Thoracic aorta (tissue), 2 donors: ENCODE results near the gene SLC25A41. TPM values are rescaled to one million over a fixed set of nuclear protein-coding genes. Genes with fewer than 3 reads are reported as not detected.

Experiments
- ATAC-seq: fragments of 150-250 bp; one replicate; pipeline ENCODE4 v1.8.0; 2017; ENCODE audit warnings: low read depth; ENCODE audit not compliant: insufficient number of reproducible peaks, low FRiP score
- DNase-seq: peaks from one replicate; pipeline ENCODE4 v3.0.0-alpha.2; 2020; ENCODE audit warnings: low spot score
- H3K27ac ChIP-seq, 2 donors: fragments of 200-600 bp; sonication (generic); 1 replicate in 1 of 2; 2 replicates in 1 of 2; pipeline ENCODE4 v1.5.1; 2016; ENCODE audit warnings: mild to moderate bottlenecking in 2 of 2, moderate library complexity in 2 of 2
- H3K27me3 ChIP-seq: fragments of 200-600 bp; sonication (generic); replicated peaks from 2 replicates; pipeline ENCODE4 v1.6.0; 2016; ENCODE audit warnings: mild to moderate bottlenecking; ENCODE audit not compliant: insufficient read depth
- H3K36me3 ChIP-seq: fragments of 200-600 bp; sonication (generic); one replicate; pipeline ENCODE4 v1.5.1; 2016
- H3K4me1 ChIP-seq, 2 donors: fragments of 200-600 bp; sonication (generic); 1 replicate in 1 of 2; 2 replicates in 1 of 2; pipeline versions ENCODE4 v1.5.1 to v1.6.0; 2016; ENCODE audit warnings: low read depth in 2 of 2, mild to moderate bottlenecking in 1 of 2; ENCODE audit not compliant: control insufficient read depth in 1 of 2
- H3K4me3 ChIP-seq: fragments of 200-600 bp; sonication (generic); 2 replicates; pipeline ENCODE4 v1.5.1; 2016; ENCODE audit warnings: mild to moderate bottlenecking
- H3K9me3 ChIP-seq: fragments of 200-600 bp; sonication (generic); 2 replicates; pipeline ENCODE4 v1.5.1; 2016
- total RNA-seq, 2 donors: library from RNA; depleted of rRNA; stranded (reverse); fragments of >200 nt; gene quantifications; one replicate each; pipeline versions ENCODE4 v1.1.0 to v1.2.3, GENCODE V29; 2016
- TF ChIP-seq, protein P1 (sequence below): fragments of 200-600 bp; sonication (generic); IDR thresholded peaks from one replicate; pipeline ENCODE4 v1.5.1; 2019; ENCODE audit warnings: antibody characterized with exemption

The SLC25A41 gene
- total RNA-seq, result under 1 TPM in 1 of 2 donors, not detected in 1; 0.71 TPM

DNA sequence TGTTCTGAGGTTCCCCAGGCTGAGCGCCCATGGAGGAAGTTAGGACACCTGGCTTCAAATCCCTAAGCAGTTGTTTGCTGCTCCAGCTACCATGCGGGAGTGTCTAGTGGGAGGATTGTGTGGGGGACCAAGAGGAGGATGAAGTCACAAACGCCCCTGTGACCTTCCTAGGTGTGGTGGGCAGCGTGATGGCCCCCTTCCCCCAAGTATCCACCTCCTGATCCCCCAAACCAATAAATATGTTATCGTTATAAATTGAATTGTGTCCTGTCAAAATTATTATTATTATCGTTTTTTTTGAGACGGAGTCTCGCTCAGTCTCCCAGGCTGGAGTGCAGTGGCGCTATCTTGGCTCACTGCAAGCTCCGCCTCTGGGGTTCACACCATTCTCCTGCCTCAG lies at the start of gene SLC25A41:
Gene SLC25A41 (minus strand): TSS at position 101 of the 400 bp plus-strand sequence. CDS start 70 bp downstream, at position 31.
- DNase-seq (no peak), ATAC-seq (no peak)
- H3K9me3 ChIP-seq, result no peaks in the 10 kb centered on the region
- no peak within 1 kb of the TSS for H3K27ac ChIP-seq
- no peak within 1 kb of the TSS for H3K4me3 ChIP-seq
- H3K4me1 ChIP-seq, result no peaks in the 10 kb centered on the region
- H3K36me3 ChIP-seq, result no peaks in the 10 kb centered on the region
- H3K27me3 ChIP-seq, result no peaks in the 10 kb centered on the region
- TF ChIP-seq, protein P1, sequence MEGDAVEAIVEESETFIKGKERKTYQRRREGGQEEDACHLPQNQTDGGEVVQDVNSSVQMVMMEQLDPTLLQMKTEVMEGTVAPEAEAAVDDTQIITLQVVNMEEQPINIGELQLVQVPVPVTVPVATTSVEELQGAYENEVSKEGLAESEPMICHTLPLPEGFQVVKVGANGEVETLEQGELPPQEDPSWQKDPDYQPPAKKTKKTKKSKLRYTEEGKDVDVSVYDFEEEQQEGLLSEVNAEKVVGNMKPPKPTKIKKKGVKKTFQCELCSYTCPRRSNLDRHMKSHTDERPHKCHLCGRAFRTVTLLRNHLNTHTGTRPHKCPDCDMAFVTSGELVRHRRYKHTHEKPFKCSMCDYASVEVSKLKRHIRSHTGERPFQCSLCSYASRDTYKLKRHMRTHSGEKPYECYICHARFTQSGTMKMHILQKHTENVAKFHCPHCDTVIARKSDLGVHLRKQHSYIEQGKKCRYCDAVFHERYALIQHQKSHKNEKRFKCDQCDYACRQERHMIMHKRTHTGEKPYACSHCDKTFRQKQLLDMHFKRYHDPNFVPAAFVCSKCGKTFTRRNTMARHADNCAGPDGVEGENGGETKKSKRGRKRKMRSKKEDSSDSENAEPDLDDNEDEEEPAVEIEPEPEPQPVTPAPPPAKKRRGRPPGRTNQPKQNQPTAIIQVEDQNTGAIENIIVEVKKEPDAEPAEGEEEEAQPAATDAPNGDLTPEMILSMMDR, result no peak

DNA sequence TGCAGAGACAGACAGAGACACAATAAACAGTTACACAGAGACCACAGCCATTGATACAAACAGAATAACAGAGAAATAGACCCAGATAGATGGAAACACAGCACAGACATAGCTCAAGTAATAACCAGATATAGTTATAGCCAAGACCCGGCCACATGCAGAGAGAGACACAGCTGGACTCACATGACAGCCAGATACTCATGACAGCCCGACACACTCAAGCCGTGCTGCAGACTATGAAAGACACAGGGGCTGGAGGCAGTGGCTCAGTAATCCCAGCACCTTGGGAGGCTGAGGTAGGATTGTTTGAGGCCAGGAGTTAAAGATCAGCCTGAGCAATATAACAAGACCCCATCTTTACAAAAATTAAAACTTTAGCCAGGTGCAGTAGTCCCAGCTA lies 49.7 kb upstream of the SLC25A41 start:
- no peaks in the 10 kb centered on the region for H3K4me1 ChIP-seq
- ATAC-seq (no peak), DNase-seq (no peak)
- no peaks in the 10 kb centered on the region for H3K9me3 ChIP-seq
- no peak overlapping the region for H3K27ac ChIP-seq
- no peak overlapping the region for H3K4me3 ChIP-seq
- H3K36me3 ChIP-seq, result no peaks in the 10 kb centered on the region
- H3K27me3 ChIP-seq, result no peaks in the 10 kb centered on the region
- TF ChIP-seq, protein P1, result no peak

DNA sequence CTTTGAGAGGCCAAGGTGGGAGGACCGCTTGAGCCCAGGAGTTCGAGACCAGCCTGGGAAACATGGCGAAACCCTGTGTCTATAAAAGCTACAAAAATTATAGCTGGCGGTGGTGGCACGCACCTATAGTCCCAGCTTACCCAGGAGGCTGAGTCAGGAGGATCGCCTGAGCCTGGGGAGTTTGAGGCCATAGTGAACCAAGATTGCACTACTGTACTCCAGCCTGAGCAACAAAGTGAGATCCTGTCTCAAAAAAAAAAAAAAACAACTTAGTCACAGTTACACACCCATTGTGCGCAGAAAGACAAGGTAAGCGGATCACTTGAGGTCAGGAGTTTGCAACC lies 48.8 kb upstream of the SLC25A41 start:
- H3K4me1 ChIP-seq, result no peaks in the 10 kb centered on the region
- ATAC-seq (no peak), DNase-seq (no peak)
- H3K27ac ChIP-seq, result no peak overlapping the region
- H3K36me3 ChIP-seq, result no peaks in the 10 kb centered on the region
- no peak overlapping the region for H3K4me3 ChIP-seq
- no peaks in the 10 kb centered on the region for H3K9me3 ChIP-seq
- TF ChIP-seq, protein P1, result no peak
- H3K27me3 ChIP-seq, result no peaks in the 10 kb centered on the region

DNA sequence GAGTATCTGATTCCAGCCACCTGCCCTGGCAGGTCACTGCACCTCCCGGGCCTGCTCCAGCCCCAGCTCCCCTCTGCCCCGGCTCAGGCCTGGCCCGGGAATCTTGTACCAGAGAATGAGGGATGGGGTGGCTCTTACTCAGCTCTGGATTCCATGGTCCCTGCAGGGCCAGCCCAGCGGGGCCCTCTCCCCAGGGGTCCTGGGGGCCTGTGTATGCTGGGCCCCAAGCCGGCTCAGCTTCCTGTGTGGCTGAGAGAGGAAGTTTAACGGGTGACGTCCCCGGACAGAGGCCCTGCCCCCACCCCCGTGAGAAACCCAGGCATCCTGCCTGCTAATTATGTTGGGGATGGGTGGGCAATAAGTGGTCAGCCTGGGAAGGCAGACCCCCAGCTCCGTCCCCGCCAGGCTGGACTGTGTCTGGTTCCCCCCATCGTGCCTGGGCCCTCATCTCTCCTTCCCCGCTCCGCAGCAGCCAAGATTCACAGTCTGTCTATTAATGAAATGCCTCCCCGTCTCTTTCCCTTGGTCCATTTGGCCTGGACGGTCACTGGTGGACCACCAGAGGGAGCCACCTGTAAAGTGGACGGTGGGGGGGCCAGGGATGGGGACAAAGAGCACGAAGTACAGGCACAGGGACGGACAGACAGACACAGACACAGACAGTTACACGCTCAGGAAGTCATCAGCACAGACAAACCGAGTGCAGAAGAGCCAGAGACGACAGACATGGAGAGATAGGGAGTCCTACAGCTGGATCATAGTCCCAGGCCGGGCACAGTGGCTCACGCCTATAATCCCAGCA lies 48.2 kb upstream of the SLC25A41 start, which contains the start of gene DENND1C:
Gene DENND1C (minus strand): TSS at position 247 of the 802 bp plus-strand sequence. CDS start 92 bp downstream, at position 155.
- H3K9me3 ChIP-seq, result no peaks in the 10 kb centered on the region
- H3K27ac ChIP-seq, result no peak within 1 kb of the TSS
- no peaks in the 10 kb centered on the region for H3K36me3 ChIP-seq
- DNase-seq (no peak), ATAC-seq (no peak)
- peak within 1 kb of the TSS; percentile 59 for H3K4me3 ChIP-seq
- H3K4me1 ChIP-seq, result peaks cover 0 to under 1% of the 10 kb centered on the region in 2 donors
- H3K27me3 ChIP-seq, result no peaks in the 10 kb centered on the region
- TF ChIP-seq, protein P1, result no peak

DNA sequence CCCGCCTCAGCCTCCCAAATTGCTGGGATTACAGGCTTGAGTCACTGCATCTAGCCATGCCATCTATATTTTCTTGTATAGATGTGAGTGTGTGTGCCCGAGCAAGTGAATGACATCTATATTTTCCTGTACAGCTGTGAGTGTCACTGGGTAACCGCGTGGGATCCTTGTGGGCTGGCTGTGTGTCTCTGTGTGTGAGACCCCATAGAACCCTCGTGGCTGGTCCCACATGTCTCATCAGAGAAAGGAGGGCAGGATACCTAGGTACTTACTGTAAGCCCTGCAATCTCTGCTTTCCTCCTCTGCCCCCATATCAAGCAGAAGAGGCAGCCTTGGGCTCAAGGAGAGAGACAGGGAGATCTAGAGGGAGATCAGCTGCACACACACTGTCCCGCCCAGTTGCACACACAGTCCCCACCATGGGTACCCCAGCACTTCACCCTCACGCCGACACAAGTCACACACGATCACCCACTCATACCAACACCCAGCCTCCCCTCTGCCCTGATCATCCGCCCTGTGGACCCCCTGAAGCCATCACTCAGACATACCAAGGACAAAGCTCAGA lies 47.4 kb upstream of the SLC25A41 start:
- peaks cover 0 to 8% of the 10 kb centered on the region in 2 donors for H3K4me1 ChIP-seq
- no peaks in the 10 kb centered on the region for H3K27me3 ChIP-seq
- TF ChIP-seq, protein P1, result no peak
- ATAC-seq, result no peak
- no peak for DNase-seq
- no peaks in the 10 kb centered on the region for H3K36me3 ChIP-seq
- peak overlapping the region; percentile 59 for H3K4me3 ChIP-seq
- no peak overlapping the region for H3K27ac ChIP-seq
- no peaks in the 10 kb centered on the region for H3K9me3 ChIP-seq
